Spinal cord (tissue), 10 donors: ENCODE results near the gene LIME1. TPM values are rescaled to one million over a fixed set of nuclear protein-coding genes. Genes with fewer than 3 reads are reported as not detected.

ENCODE experiments used
- DNase-seq, 6 donors: peaks; one replicate each; pipeline versions ENCODE4 v3.0.0 to v3.0.0-alpha.2; 2013 to 2015; ENCODE audit warnings: low spot score in 6 of 6, low read depth in 4 of 6
- H3K27ac ChIP-seq: one replicate; pipeline ENCODE4 v1.5.1; 2013; ENCODE audit warnings: low read depth, low read length, control low read depth
- H3K27me3 ChIP-seq: one replicate; pipeline ENCODE4 v1.6.1; 2013; ENCODE audit warnings: low read length; ENCODE audit not compliant: control insufficient read depth, insufficient read depth
- H3K36me3 ChIP-seq: one replicate; pipeline ENCODE4 v1.6.1; 2013; ENCODE audit warnings: low read length; ENCODE audit not compliant: control insufficient read depth, insufficient read depth
- H3K4me1 ChIP-seq: one replicate; pipeline ENCODE4 v1.6.1; 2013; ENCODE audit warnings: low read length; ENCODE audit not compliant: control insufficient read depth, insufficient read depth
- H3K4me3 ChIP-seq: one replicate; pipeline ENCODE4 v1.5.1; 2013; ENCODE audit warnings: low read depth, low read length, control low read depth
- H3K9me3 ChIP-seq: one replicate; pipeline ENCODE4 v1.6.1; 2013; ENCODE audit warnings: low read length; ENCODE audit not compliant: control insufficient read depth, insufficient read depth
- WGBS: methylation state at CpG from one replicate; pipeline ENCODE4 v1.1.5; 2013; ENCODE audit warnings: missing lambda C conversion rate; ENCODE audit not compliant: insufficient coverage; 5-methylcytosine and 5-hydroxymethylcytosine counted together
- polyA plus RNA-seq, 2 donors: library from polyadenylated mRNA; unstranded; fragments of 120-200 nt; gene quantifications; one replicate each; pipeline ENCODE4 v1.2.1, GENCODE V29; 2013; ENCODE audit not compliant: insufficient read length in 2 of 2
- total RNA-seq, 2 donors: library from RNA; depleted of rRNA in 1 of 2; stranded (reverse); fragments of 120-200 nt in 1 of 2; fragments of >200 nt in 1 of 2; gene quantifications; one replicate each; pipeline versions ENCODE4 v1.2.3 to v1.2.4, GENCODE V29; 2013 to 2014
- donor health status: healthy.

Gene LIME1
- total and polyA plus RNA-seq, 4 donors, result 2.5 to 24.5 (median 14.7) TPM

- Histone ChIP-seq H3K27ac (no peak overlapping the region), H3K36me3 (peaks cover 97% of the 10 kb centered on the region), H3K9me3 (no peaks in the 10 kb centered on the region), H3K4me3 (no peak overlapping the region), H3K4me1 (peaks cover 25% of the 10 kb centered on the region), H3K27me3 (no peaks in the 10 kb centered on the region)
- 77% methylated on average over 25 of the region's 40 CpGs for WGBS
- DNase-seq, result no peak
Observed at GRCh38 chr20:63697868-63698545, 38.5 kb upstream of the LIME1 start.

- Histone ChIP-seq H3K9me3 (no peaks in the 10 kb centered on the region), H3K27ac (no peak overlapping the region), H3K4me1 (peaks cover 25% of the 10 kb centered on the region), H3K27me3 (no peaks in the 10 kb centered on the region), H3K36me3 (peaks cover 100% of the 10 kb centered on the region), H3K4me3 (no peak overlapping the region)
- WGBS, result 78% methylated on average over 16 of the region's 19 CpGs
- DNase-seq, result no peak
Observed at GRCh38 chr20:63698739-63699465, 37.6 kb upstream of the LIME1 start.

GRCh38 chr20:63699466-63700198, 36.8 kb upstream of the LIME1 start:
- no peak for DNase-seq
- Histone ChIP-seq H3K4me3 (no peak overlapping the region), H3K36me3 (peaks cover 100% of the 10 kb centered on the region), H3K27ac (no peak overlapping the region), H3K4me1 (peaks cover 25% of the 10 kb centered on the region), H3K27me3 (no peaks in the 10 kb centered on the region), H3K9me3 (no peaks in the 10 kb centered on the region)
- 75% methylated on average over 21 of the region's 24 CpGs for WGBS

- 87% methylated on average over 37 of the region's 43 CpGs for WGBS
- peaks cover 100% of the 10 kb centered on the region for H3K36me3 ChIP-seq
- no peaks in the 10 kb centered on the region for H3K9me3 ChIP-seq
- H3K4me1 ChIP-seq, result peaks cover 25% of the 10 kb centered on the region
- no peak overlapping the region for H3K4me3 ChIP-seq
- no peak for DNase-seq
- H3K27me3 ChIP-seq, result no peaks in the 10 kb centered on the region
- H3K27ac ChIP-seq, result no peak overlapping the region
Observed at GRCh38 chr20:63700199-63701050, 36.0 kb upstream of the LIME1 start.

- Histone ChIP-seq H3K4me1 (peaks cover 26% of the 10 kb centered on the region), H3K36me3 (peaks cover 100% of the 10 kb centered on the region), H3K4me3 (no peak overlapping the region), H3K27ac (no peak overlapping the region), H3K9me3 (no peaks in the 10 kb centered on the region), H3K27me3 (no peaks in the 10 kb centered on the region)
- no peak for DNase-seq
- 69% methylated on average over 4 of the region's 5 CpGs for WGBS
Observed at GRCh38 chr20:63701051-63701328, 35.5 kb upstream of the LIME1 start.

- WGBS, result 90% methylated on average over 13 of the region's 14 CpGs
- Histone ChIP-seq H3K4me1 (peaks cover 26% of the 10 kb centered on the region), H3K4me3 (no peak overlapping the region), H3K9me3 (no peaks in the 10 kb centered on the region), H3K27ac (no peak overlapping the region), H3K36me3 (peaks cover 100% of the 10 kb centered on the region), H3K27me3 (no peaks in the 10 kb centered on the region)
- no peak for DNase-seq
Observed at GRCh38 chr20:63701329-63702035, 35.0 kb upstream of the LIME1 start.

GRCh38 chr20:63702036-63702665, 34.3 kb upstream of the LIME1 start:
- H3K4me1 ChIP-seq, result peaks cover 26% of the 10 kb centered on the region
- no peaks in the 10 kb centered on the region for H3K27me3 ChIP-seq
- H3K4me3 ChIP-seq, result no peak overlapping the region
- H3K27ac ChIP-seq, result no peak overlapping the region
- H3K9me3 ChIP-seq, result no peaks in the 10 kb centered on the region
- DNase-seq, result no peak
- WGBS, result 92% methylated on average over 16 of the region's 16 CpGs
- peaks cover 94% of the 10 kb centered on the region for H3K36me3 ChIP-seq

- 90% methylated on average over 12 of the region's 13 CpGs for WGBS
- Histone ChIP-seq H3K36me3 (peaks cover 86% of the 10 kb centered on the region), H3K27me3 (no peaks in the 10 kb centered on the region), H3K9me3 (no peaks in the 10 kb centered on the region), H3K4me3 (no peak overlapping the region), H3K4me1 (peaks cover 19% of the 10 kb centered on the region), H3K27ac (no peak overlapping the region)
- DNase-seq, result no peak
Observed at GRCh38 chr20:63702751-63703470, 33.6 kb upstream of the LIME1 start.
